ENCODE measurements around the gene UST.

- TF ChIP-seq POLR2A (IDR thresholded peaks at IDR 0.05) (no peak), CTCF (IDR thresholded peaks at IDR 0.05) (no peak), EP300 (IDR thresholded peaks at IDR 0.05) (no peak)
These were observed 82.7 kb downstream of the UST start for GRCh38 chr6:148829415-148830101.
